Progenitor cell of endocrine pancreas (in vitro differentiated cells): Measurements from ENCODE around the gene NSMCE1. TPM values are rescaled to one million over a fixed set of nuclear protein-coding genes. Genes with fewer than 3 reads are reported as not detected.
"Not testable (repeated sequence)": the region's sequence is repeated elsewhere in the genome, so short reads cannot be mapped to it uniquely, and the experiment has no call there.

Experiments
- DNase-seq: peaks from one replicate; pipeline ENCODE4 v3.0.0; 2021; ENCODE audit warnings: low spot score; ENCODE audit not compliant: unreplicated experiment
- H3K27ac Mint-ChIP-seq: 2 replicates; pipeline ENCODE4 v1.8.0; 2021; ENCODE audit warnings: mild to moderate bottlenecking, moderate library complexity, mixed read lengths
- H3K27me3 Mint-ChIP-seq: 2 replicates; pipeline ENCODE4 v1.8.0; 2021; ENCODE audit warnings: mixed read lengths
- H3K36me3 Mint-ChIP-seq: 2 replicates; pipeline ENCODE4 v1.8.0; 2022; ENCODE audit warnings: mixed read lengths; ENCODE audit not compliant: insufficient read depth
- H3K4me1 Mint-ChIP-seq: 2 replicates; pipeline ENCODE4 v1.8.0; 2021; ENCODE audit warnings: low read depth, mixed read lengths
- H3K4me3 Mint-ChIP-seq: 2 replicates; pipeline ENCODE4 v1.8.0; 2021; ENCODE audit warnings: low read depth, mild to moderate bottlenecking, moderate library complexity, mixed read lengths
- H3K9me3 Mint-ChIP-seq: 2 replicates; pipeline ENCODE4 v1.8.0; 2021; ENCODE audit warnings: low read depth, mixed read lengths
- total RNA-seq: library from RNA; stranded (reverse); gene quantifications from 2 replicates; pipeline ENCODE4 v1.2.1, GENCODE V29; 2021
- TF ChIP-seq, protein P1 (sequence below): fragments of 200-600 bp; sonication (generic); IDR thresholded peaks from one replicate; pipeline ENCODE4 v1.5.0; 2021; ENCODE audit warnings: antibody characterized with exemption, mild to moderate bottlenecking; ENCODE audit not compliant: unreplicated experiment

NSMCE1 gene
- total RNA-seq, 1 donor from 2014 or later, result 26.2 TPM

DNA sequence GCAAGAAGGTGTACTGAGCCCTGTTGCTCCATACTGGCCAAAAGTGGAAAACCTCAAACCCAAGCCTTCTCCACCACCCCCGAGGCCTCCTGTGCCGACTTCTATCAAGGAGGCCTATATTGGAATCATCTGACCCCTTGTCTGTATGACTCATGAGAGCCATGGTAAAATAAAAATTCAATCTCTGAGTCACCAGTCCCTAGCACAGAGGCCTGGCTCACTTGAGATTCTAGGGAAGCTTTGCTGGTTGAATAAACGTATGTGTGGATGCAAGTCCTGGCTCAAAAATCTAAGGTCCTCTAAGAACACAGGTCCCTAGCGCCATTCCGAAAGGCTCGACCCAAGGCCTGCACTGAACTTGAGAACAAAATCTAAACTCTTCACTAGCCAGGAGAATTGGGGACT is 15.0 kb downstream of the NSMCE1 start:
- TF ChIP-seq, protein P1, sequence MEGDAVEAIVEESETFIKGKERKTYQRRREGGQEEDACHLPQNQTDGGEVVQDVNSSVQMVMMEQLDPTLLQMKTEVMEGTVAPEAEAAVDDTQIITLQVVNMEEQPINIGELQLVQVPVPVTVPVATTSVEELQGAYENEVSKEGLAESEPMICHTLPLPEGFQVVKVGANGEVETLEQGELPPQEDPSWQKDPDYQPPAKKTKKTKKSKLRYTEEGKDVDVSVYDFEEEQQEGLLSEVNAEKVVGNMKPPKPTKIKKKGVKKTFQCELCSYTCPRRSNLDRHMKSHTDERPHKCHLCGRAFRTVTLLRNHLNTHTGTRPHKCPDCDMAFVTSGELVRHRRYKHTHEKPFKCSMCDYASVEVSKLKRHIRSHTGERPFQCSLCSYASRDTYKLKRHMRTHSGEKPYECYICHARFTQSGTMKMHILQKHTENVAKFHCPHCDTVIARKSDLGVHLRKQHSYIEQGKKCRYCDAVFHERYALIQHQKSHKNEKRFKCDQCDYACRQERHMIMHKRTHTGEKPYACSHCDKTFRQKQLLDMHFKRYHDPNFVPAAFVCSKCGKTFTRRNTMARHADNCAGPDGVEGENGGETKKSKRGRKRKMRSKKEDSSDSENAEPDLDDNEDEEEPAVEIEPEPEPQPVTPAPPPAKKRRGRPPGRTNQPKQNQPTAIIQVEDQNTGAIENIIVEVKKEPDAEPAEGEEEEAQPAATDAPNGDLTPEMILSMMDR, result no peak
- Mint-ChIP-seq H3K4me1 (peaks cover 4% of the 10 kb centered on the region), H3K27ac (no peak overlapping the region), H3K4me3 (no peak overlapping the region), H3K27me3 (no peaks in the 10 kb centered on the region), H3K9me3 (no peaks in the 10 kb centered on the region), H3K36me3 (peaks cover 7% of the 10 kb centered on the region)
- DNase-seq, result no peak

DNA sequence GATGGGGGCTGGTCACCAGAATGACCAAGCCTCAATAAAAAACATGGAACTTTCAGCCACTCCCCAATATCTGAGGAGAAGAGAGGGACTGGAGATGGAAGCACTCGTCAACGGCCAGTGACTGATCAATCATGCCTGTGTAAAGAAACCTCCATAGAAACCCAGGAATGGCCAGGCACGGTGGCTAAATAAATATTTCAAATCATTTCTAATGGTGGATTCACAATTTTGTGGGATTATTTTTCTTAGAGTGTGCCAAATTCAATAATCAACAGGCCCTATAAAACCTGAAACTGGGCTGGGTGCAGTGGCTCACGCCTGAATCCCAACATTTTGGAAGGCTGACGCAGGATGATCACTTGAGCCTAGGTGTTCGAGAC is 16.4 kb downstream of the NSMCE1 start:
- TF ChIP-seq, protein P1, result no peak
- no peak overlapping the region for H3K4me3 Mint-ChIP-seq
- peaks cover 7% of the 10 kb centered on the region for H3K36me3 Mint-ChIP-seq
- no peaks in the 10 kb centered on the region for H3K27me3 Mint-ChIP-seq
- DNase-seq, result no peak
- no peaks in the 10 kb centered on the region for H3K9me3 Mint-ChIP-seq
- H3K4me1 Mint-ChIP-seq, result peaks cover 2% of the 10 kb centered on the region
- no peak overlapping the region for H3K27ac Mint-ChIP-seq

DNA sequence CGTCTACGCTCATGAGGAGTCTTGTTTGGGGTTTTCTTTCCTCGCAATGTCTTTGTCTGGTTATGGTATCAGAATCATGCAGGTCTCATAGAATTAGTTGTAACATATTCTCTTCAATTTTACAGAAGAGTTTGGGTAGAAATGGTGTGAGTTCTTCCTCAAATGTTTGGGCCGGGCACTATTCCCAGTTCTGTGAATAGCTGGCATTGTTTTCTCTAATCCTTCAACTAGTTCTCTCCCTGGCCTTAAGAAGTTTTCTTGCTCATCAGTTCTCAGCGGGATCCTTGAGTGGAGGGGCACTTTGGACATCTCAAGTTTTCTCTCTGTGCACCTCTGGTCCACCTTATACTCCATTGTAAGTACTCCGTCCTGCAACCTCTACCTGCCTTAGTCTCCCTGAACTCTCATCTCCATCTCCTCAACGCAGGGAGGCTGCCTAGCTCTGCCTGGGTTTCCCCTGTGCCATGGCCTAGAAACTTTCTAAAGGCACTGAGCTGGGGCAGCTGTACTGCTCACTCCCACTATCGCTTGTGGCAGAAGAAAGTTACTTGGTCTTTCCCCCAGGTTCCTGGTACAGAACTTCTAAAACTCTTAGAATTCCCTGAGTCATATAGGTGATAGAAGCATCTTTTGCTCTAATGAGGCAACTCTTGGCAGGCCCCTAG is 16.9 kb downstream of the NSMCE1 start:
- TF ChIP-seq, protein P1, result no peak
- H3K4me1 Mint-ChIP-seq, result peaks cover 2% of the 10 kb centered on the region
- no peak overlapping the region for H3K27ac Mint-ChIP-seq
- H3K36me3 Mint-ChIP-seq, result peaks cover 7% of the 10 kb centered on the region
- DNase-seq, result no peak
- no peaks in the 10 kb centered on the region for H3K27me3 Mint-ChIP-seq
- H3K4me3 Mint-ChIP-seq, result no peak overlapping the region
- H3K9me3 Mint-ChIP-seq, result no peaks in the 10 kb centered on the region

DNA sequence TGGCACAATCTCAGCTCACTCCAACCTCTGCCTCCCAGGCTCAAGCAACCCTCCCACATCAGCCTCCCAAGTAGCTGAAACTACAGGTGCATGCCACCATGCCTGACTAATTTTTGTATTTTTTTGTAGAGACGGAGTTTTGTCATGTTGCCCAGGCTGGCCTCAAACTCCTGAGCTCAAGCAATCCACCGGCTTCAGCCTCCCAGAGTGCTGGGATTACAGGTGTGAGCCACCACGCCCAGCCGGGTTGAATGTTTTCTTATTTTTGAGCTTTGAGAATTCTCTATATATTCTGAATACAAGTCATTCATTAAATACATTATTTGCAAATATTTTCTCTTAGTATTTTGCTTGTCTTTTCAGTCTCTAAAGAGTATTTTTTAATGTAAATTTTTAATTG is 19.7 kb downstream of the NSMCE1 start:
- H3K4me1 Mint-ChIP-seq, DNase-seq, H3K27me3 Mint-ChIP-seq, H3K4me3 Mint-ChIP-seq, H3K9me3 Mint-ChIP-seq, H3K27ac Mint-ChIP-seq, H3K36me3 Mint-ChIP-seq: not testable (repeated sequence)

DNA sequence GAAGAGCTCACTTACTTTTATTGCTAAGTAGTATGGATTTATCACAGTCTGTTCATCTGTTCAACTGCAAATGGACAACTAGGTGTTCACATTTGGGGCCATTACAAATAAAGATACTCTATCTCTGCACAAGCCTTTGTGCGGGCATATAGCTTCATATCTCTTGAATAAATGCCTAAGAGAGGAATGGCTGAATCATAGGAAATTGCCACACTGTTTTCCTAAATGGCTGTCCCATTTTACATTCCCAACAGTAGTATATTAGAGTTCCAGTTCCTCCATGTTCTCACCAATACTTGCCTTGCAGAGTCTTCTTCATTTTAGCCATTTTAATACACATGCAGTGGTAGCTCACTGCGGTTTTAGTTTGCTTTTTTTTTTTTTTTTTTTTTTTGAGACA is 20.5 kb downstream of the NSMCE1 start:
- TF ChIP-seq, protein P1, result no peak
- Mint-ChIP-seq H3K4me3 (no peak overlapping the region), H3K27ac (no peak overlapping the region), H3K36me3 (peaks cover 1% of the 10 kb centered on the region), H3K27me3 (no peaks in the 10 kb centered on the region), H3K4me1 (peaks cover 7% of the 10 kb centered on the region), H3K9me3 (no peaks in the 10 kb centered on the region)
- DNase-seq, result no peak

DNA sequence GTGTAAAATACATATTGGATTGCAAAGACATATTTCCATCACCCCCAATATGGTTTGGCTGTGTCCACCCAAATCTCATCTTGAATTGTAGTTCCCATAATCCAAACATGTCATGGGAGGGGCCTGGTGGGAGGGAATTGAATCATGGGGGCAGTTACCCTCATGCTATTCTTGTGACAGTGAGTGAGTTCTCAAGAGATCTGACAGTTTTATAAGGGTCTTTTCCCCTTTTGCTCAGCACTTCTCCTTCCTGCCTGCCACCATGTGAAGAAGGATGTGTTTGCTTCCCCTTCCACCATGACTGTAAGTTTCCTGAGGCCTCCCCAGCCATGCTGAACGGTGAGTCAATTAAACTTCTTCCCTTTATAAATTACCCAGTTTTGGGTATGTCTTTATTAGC is 21.5 kb downstream of the NSMCE1 start:
- H3K4me3 Mint-ChIP-seq, H3K27me3 Mint-ChIP-seq, H3K4me1 Mint-ChIP-seq, DNase-seq, H3K36me3 Mint-ChIP-seq, H3K27ac Mint-ChIP-seq, H3K9me3 Mint-ChIP-seq: not testable (repeated sequence)
